SJCRH30 (cell line): ENCODE data around the gene AGPAT3. TPM values are rescaled to one million over a fixed set of nuclear protein-coding genes. Genes with fewer than 3 reads are reported as not detected.

ENCODE experiments used
- DNase-seq, 2 experiments: peaks; one replicate each; pipeline ENCODE4 v3.0.0-alpha.2; 2015 to 2020
- H3K27ac ChIP-seq: fragments of 250-450 bp; sonication (Bioruptor Pico); 2 replicates; pipeline ENCODE4 v1.5.1; 2020; ENCODE audit warnings: mild to moderate bottlenecking, moderate library complexity
- H3K27me3 ChIP-seq: fragments of 250-450 bp; sonication (Bioruptor Pico); 2 replicates; pipeline ENCODE4 v1.5.1; 2020; ENCODE audit warnings: mild to moderate bottlenecking, moderate library complexity
- H3K36me3 ChIP-seq: fragments of 250-450 bp; sonication (Bioruptor Pico); 2 replicates; pipeline ENCODE4 v1.5.1; 2020; ENCODE audit warnings: mild to moderate bottlenecking, moderate library complexity
- H3K4me1 ChIP-seq: fragments of 250-450 bp; sonication (Bioruptor Pico); 2 replicates; pipeline ENCODE4 v1.5.1; 2020; ENCODE audit warnings: mild to moderate bottlenecking, moderate library complexity
- H3K4me3 ChIP-seq: fragments of 250-450 bp; sonication (Bioruptor Pico); 2 replicates; pipeline ENCODE4 v1.5.1; 2020; ENCODE audit warnings: mild to moderate bottlenecking, moderate library complexity
- H3K9me3 ChIP-seq: fragments of 250-450 bp; sonication (Bioruptor Pico); replicated peaks from 2 replicates; pipeline ENCODE4 v1.5.1; 2020; ENCODE audit warnings: mild to moderate bottlenecking, moderate library complexity
- total RNA-seq: library from RNA; depleted of rRNA; stranded (reverse); fragments of >200 nt; shearing (Covaris generic); gene quantifications from 2 replicates; pipeline ENCODE4 v1.2.3, GENCODE V29; 2014

AGPAT3 gene
- total RNA-seq, 1 experiment from 2014 or later, result 18.3 TPM

DNA sequence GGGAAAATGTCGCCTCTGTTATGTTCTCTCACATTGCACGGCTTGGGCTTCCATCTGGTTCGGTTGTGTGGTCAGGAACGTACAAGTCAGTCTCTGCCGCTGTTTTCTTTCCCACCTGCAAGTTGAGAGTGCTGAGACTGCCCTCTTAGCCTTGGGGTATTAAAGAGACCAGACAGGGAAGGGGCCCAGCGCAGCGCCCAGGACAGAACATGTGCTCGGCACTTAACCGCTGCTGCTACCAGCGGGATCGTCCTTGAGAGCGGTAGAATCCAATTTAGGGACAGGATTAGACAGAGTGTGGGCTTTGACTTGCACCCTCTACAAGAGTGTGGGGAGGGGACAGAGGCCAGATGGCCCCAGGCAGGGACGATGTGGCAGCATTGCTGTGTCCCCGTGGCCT is 17.7 kb upstream of the AGPAT3 start:
- H3K4me1 ChIP-seq, result no peaks in the 10 kb centered on the region

GRCh38 chr21:43848771-43849170 is 16.3 kb upstream of the AGPAT3 start:
- no peak overlapping the region for H3K27ac ChIP-seq
- H3K4me1 ChIP-seq, result no peaks in the 10 kb centered on the region
- H3K4me3 ChIP-seq, result no peak overlapping the region
- no peaks in the 10 kb centered on the region for H3K36me3 ChIP-seq
- DNase-seq, result no peak
- H3K9me3 ChIP-seq, result 0 out of 2 replicates have a peak, but pooled peaks cover 2% of the 10 kb centered on the region
- H3K27me3 ChIP-seq, result no peaks in the 10 kb centered on the region

More for the DNA sequence above, 17.7 kb upstream of the AGPAT3 start:
- no peak for DNase-seq
- Histone ChIP-seq H3K27me3 (no peaks in the 10 kb centered on the region), H3K36me3 (no peaks in the 10 kb centered on the region), H3K9me3 (0 out of 2 replicates have a peak, but pooled peaks cover 2% of the 10 kb centered on the region), H3K4me3 (no peak overlapping the region), H3K27ac (no peak overlapping the region)

- Histone ChIP-seq H3K4me1 (no peaks in the 10 kb centered on the region), H3K27me3 (no peaks in the 10 kb centered on the region), H3K36me3 (no peaks in the 10 kb centered on the region), H3K4me3 (no peak overlapping the region), H3K9me3 (0 out of 2 replicates have a peak, but pooled peaks cover 2% of the 10 kb centered on the region), H3K27ac (no peak overlapping the region)
- DNase-seq, result no peak
These were observed 15.3 kb upstream of the AGPAT3 start for GRCh38 chr21:43849532-43850299.

- H3K4me1 ChIP-seq, result no peaks in the 10 kb centered on the region
- H3K36me3 ChIP-seq, result no peaks in the 10 kb centered on the region
- no peak for DNase-seq
- H3K27me3 ChIP-seq, result no peaks in the 10 kb centered on the region
- H3K27ac ChIP-seq, result no peak overlapping the region
- no peak overlapping the region for H3K4me3 ChIP-seq
- 0 out of 2 replicates have a peak, but pooled peaks cover 2% of the 10 kb centered on the region for H3K9me3 ChIP-seq
These were observed 14.2 kb upstream of the AGPAT3 start for GRCh38 chr21:43850728-43851295.

- Histone ChIP-seq H3K4me1 (no peaks in the 10 kb centered on the region), H3K4me3 (no peak overlapping the region), H3K27ac (no peak overlapping the region), H3K27me3 (no peaks in the 10 kb centered on the region), H3K36me3 (no peaks in the 10 kb centered on the region), H3K9me3 (0 out of 2 replicates have a peak, but pooled peaks cover 2% of the 10 kb centered on the region)
- DNase-seq, result no peak
These were observed 13.4 kb upstream of the AGPAT3 start for GRCh38 chr21:43851593-43851992.

DNA sequence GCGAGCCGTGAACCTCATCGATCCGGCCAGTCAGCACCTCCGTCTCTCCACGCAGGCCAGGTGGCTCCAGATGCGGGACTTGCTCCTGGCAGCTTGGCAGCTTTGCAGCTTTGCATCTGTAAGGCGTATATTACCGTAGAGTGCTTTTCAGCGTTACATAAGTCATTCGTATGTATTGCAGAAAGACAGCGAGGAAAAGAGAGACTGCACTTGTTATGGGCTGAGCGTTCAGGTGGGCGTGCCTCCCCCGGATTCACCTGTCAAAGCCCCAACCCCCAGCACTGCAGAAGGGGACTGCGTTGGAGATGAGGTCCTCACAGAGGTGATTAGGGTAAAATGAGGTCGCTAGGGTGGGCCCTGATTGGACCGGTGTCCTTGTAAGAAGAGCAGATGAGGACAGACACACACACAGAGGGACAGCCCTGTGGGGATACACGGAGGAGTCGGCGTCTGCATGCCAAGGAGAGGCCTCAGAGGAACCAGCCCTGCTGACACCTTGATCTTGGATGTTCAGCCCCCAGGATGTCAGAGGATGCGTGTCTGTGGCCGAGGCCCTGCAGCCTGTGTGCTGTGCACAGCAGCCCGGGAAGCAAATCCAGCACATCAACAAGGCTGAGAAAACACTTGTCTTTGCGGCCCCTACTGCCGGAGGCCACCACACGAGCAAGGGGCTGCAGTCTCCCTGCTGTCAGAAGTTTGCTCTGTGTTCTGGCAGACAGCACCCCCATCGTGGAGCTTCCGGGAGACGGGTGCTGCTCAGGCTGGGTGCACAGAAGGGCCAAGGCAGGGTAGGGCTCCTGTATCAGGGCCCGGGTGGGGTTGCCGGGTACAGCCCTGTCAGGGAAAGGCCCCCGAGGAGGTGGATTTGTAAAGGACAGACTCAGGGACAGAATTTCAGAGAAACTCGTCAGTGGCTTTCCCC is 10.9 kb upstream of the AGPAT3 start:
- Histone ChIP-seq H3K4me3 (no peak overlapping the region), H3K27ac (no peak overlapping the region), H3K9me3 (no peaks in the 10 kb centered on the region)

DNA sequence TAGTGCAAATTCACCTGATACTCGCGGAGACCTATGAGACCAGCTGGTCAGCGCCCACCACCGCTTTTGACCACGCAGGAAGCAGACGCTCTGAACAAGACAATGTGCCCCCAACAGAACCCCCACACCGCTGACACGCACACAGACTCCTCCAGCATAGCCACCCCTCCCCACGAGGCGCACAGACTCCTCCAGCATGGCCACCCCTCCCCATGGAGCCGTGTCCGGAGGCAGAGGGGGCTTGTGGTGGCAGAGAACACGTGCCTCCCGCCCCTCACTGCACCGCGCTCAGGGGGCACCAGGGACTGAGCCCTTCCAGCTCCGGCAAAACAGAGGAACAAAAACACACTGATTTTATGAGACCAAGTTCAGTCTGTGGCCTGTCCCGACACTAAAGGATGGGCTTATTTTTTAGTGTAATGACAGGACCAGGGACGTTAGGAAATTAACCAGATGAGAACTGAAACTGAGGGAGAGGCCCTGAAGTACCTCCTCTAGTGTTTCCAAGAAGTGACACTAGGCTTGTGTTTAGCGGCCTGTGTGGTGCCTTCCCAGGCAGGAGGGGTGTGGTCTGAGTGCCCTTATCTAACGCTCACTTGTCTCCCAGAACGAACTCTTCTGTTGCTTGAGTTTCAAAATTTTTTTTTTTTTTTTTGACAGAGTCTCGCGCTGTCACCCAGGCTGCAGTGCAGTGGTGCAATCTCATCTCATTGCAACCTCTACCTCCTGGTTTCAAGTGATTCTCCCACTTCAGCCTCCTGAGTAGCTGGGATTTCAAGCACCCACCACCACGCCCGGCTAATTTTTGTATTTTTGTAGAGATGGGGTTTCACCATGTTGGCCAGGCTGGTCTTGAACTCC is 10.0 kb upstream of the AGPAT3 start:
- DNase-seq, result no peak
- no peaks in the 10 kb centered on the region for H3K36me3 ChIP-seq
- no peaks in the 10 kb centered on the region for H3K4me1 ChIP-seq
- H3K9me3 ChIP-seq, result no peaks in the 10 kb centered on the region
- peaks cover 5% of the 10 kb centered on the region; the same call in 1 of the 2 replicates for H3K27me3 ChIP-seq
- no peak overlapping the region for H3K27ac ChIP-seq
- no peak overlapping the region for H3K4me3 ChIP-seq

More for the DNA sequence above, 10.9 kb upstream of the AGPAT3 start:
- peaks cover 5% of the 10 kb centered on the region; the same call in 1 of the 2 replicates for H3K27me3 ChIP-seq
- no peak for DNase-seq
- no peaks in the 10 kb centered on the region for H3K36me3 ChIP-seq
- no peaks in the 10 kb centered on the region for H3K4me1 ChIP-seq

DNA sequence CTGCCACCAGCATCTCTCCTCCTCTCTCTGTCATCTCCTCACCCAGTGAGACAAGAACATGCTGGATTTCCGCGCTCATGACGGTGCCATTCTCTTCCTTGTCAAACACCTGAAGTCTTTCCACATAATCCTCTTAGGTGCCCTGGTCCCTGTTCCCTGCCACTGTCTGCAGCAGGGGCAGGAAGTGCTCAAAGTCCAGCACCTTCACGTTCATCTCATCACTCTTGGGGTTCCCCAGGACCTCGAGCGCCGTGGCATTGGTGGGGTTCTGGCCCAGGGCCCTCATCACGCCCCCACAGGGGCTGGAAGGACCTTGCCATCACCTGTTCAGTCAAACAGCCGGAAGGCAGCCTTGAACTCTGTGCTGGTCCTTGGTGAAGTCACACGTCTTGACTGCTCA is 9.1 kb upstream of the AGPAT3 start:
- Histone ChIP-seq H3K4me3 (no peak overlapping the region), H3K27ac (no peak overlapping the region), H3K4me1 (peaks cover 6% of the 10 kb centered on the region), H3K36me3 (no peaks in the 10 kb centered on the region), H3K27me3 (peaks cover 14% of the 10 kb centered on the region), H3K9me3 (no peaks in the 10 kb centered on the region)
- DNase-seq, result no peak

- Histone ChIP-seq H3K36me3 (no peaks in the 10 kb centered on the region), H3K4me3 (no peak overlapping the region), H3K4me1 (peaks cover 6% of the 10 kb centered on the region), H3K27me3 (peaks cover 24% of the 10 kb centered on the region), H3K9me3 (no peaks in the 10 kb centered on the region), H3K27ac (no peak overlapping the region)
- no peak for DNase-seq
These were observed 6.0 kb upstream of the AGPAT3 start for GRCh38 chr21:43858806-43859648.

GRCh38 chr21:43859747-43860214 is 5.2 kb upstream of the AGPAT3 start:
- no peak overlapping the region for H3K4me3 ChIP-seq
- no peak overlapping the region for H3K27ac ChIP-seq
- H3K27me3 ChIP-seq, result peaks cover 26% of the 10 kb centered on the region
- no peak for DNase-seq
- no peaks in the 10 kb centered on the region for H3K9me3 ChIP-seq
- no peaks in the 10 kb centered on the region for H3K36me3 ChIP-seq
- peaks cover 6% of the 10 kb centered on the region for H3K4me1 ChIP-seq

GRCh38 chr21:43861706-43862105 is 3.3 kb upstream of the AGPAT3 start:
- Histone ChIP-seq H3K36me3 (no peaks in the 10 kb centered on the region), H3K9me3 (no peaks in the 10 kb centered on the region), H3K4me3 (no peak overlapping the region), H3K27ac (no peak overlapping the region), H3K4me1 (peaks cover 8% of the 10 kb centered on the region), H3K27me3 (peaks cover 26% of the 10 kb centered on the region)
- no peak for DNase-seq

GRCh38 chr21:43864313-43864961 is 586 bp upstream of the AGPAT3 start:
- H3K4me3 ChIP-seq, result peak overlapping the region; percentile 43
- peaks cover 17% of the 10 kb centered on the region for H3K4me1 ChIP-seq
- no peaks in the 10 kb centered on the region for H3K36me3 ChIP-seq
- no peak overlapping the region for H3K27ac ChIP-seq
- no peak for DNase-seq
- peaks cover 21% of the 10 kb centered on the region for H3K27me3 ChIP-seq
- no peaks in the 10 kb centered on the region for H3K9me3 ChIP-seq
